ENCODE measurements around the gene ANGPTL7. TPM values are rescaled to one million over a fixed set of nuclear protein-coding genes. Genes with fewer than 3 reads are reported as not detected.

ANGPTL7 gene
- total and polyA plus RNA-seq, 2 of the 8 experiments (the other 6 are each of a cell fraction or from before 2014, with no cell fraction given), result not detected

GRCh38 chr1:11144570-11145256 lies 44.4 kb upstream of the ANGPTL7 start (continued):
- TF ChIP-seq CHD7 (IDR thresholded peaks at IDR 0.05; ENCODE audit: insufficient replicate concordance, low read length), result no peak
- no peak for TF ChIP-seq YY1 (IDR thresholded peaks at IDR 0.05; ENCODE audit: low read depth, low read length)
- no peak for TF ChIP-seq HDAC6 (IDR thresholded peaks at IDR 0.05; ENCODE audit: low read depth, low read length)
- TF ChIP-seq POU5F1 (IDR thresholded peaks at IDR 0.05; ENCODE audit: low read depth, low read length), result no peak
- TF ChIP-seq CHD1 (IDR thresholded peaks at IDR 0.05; ENCODE audit: low read depth, low read length), result no peak
- TF ChIP-seq SUZ12 (IDR thresholded peaks at IDR 0.05; ENCODE audit: low read length), result no peak

All from H1 (cell line).